Adrenal gland (tissue), 12 donors: ENCODE results near the gene ADGRF1. TPM values are rescaled to one million over a fixed set of nuclear protein-coding genes. Genes with fewer than 3 reads are reported as not detected.

Experiments used
- DNase-seq, 7 donors: peaks; one replicate each; pipeline ENCODE4 v3.0.0-alpha.2; 2019 to 2020
- H3K27ac ChIP-seq, 5 donors: fragments of 200-600 bp; sonication (generic) in 4 of 5; 1 replicate in 3 of 5; 2 replicates in 2 of 5; pipeline versions ENCODE4 v1.5.1 to v1.8.0; 2016 to 2020; ENCODE audit warnings: mild to moderate bottlenecking in 1 of 5
- H3K27me3 ChIP-seq: fragments of 200-600 bp; 2 replicates; pipeline ENCODE4 v1.8.0; 2021
- H3K36me3 ChIP-seq, 2 donors: fragments of 200-600 bp; replicated peaks in 1 of 2; 1 replicate in 1 of 2; 2 replicates in 1 of 2; pipeline versions ENCODE4 v1.5.1 to v1.8.0; 2018 to 2022
- H3K4me1 ChIP-seq, 2 donors: fragments of 200-600 bp; replicated peaks in 1 of 2; 1 replicate in 1 of 2; 2 replicates in 1 of 2; pipeline versions ENCODE4 v1.5.1 to v1.8.0; 2018 to 2021
- H3K4me3 ChIP-seq, 4 donors: fragments of 200-600 bp; sonication (generic) in 3 of 4; one replicate each; pipeline ENCODE4 v1.5.1; 2016 to 2018
- H3K9me3 ChIP-seq, 3 donors: fragments of 200-600 bp; sonication (generic) in 1 of 3; replicated peaks in 1 of 3; 1 replicate in 2 of 3; 2 replicates in 1 of 3; pipeline versions ENCODE4 v1.5.1 to v1.8.0; 2016 to 2021
- POLR2A ChIP-seq, 2 donors: fragments of 450-650 bp; IDR thresholded peaks; one replicate each; pipeline ENCODE4 v1.6.1; 2017; ENCODE audit warnings: antibody characterized with exemption in 2 of 2, mild to moderate bottlenecking in 2 of 2, moderate library complexity in 1 of 2
- WGBS, 4 donors: extraction: QIAGEN DNeasy Blood & Tissue Kit in 2 of 4; methylation state at CpG; one replicate each; pipeline versions ENCODE4 v1.1.5 to v1.1.7; 2013 to 2017; 5-methylcytosine and 5-hydroxymethylcytosine counted together
- intact Hi-C, 2 donors: fragments of 100-400 bp; cut with DNase I; formaldehyde crosslinking; loops; one replicate each; pipeline versions ENCODE4 v1.14.1 to v1.15.0; 2022 to 2023
- polyA plus RNA-seq, 3 donors: library from polyadenylated mRNA; stranded (reverse); fragments of 200-250 nt in 2 of 3; fragments of 350-450 nt in 1 of 3; fragmentation: Illumina TruSeq in 1 of 3; extraction: RNeasy Lipid Tissue Mini Kit (QIAGEN cat#74804) in 1 of 3; gene quantifications; one replicate each; pipeline ENCODE4 v1.2.3, GENCODE V29; 2013 to 2014
- total RNA-seq, 9 donors: library from RNA; depleted of rRNA in 4 of 9; stranded (reverse); fragments of >200 nt in 4 of 9; fragments of 120-200 nt in 1 of 9; fragmentation: NEBNext Ultra II Directional in 1 of 9; extraction: Animal tissue kit (Norgen Biotek cat#: 25700) in 1 of 9; gene quantifications; one replicate each; pipeline versions ENCODE4 v1.1.0 to v1.2.4, GENCODE V29; 2013 to 2023
- TF ChIP-seq, protein P1 (sequence below), 6 experiments: fragments of 450-650 bp in 4 of 6; fragments of 200-600 bp in 2 of 6; sonication (generic) in 1 of 6; IDR thresholded peaks; 1 replicate in 5 of 6; 2 replicates in 1 of 6; pipeline versions ENCODE4 v1.5.1 to v1.8.0; 2016 to 2021; ENCODE audit warnings: antibody characterized with exemption in 6 of 6, mild to moderate bottlenecking in 2 of 6, moderate library complexity in 1 of 6
- donor health status: healthy with polysubstance abuse.
- donor health status: Bipolar disorder and iron deficiency.
- donor health status: DM: yes; HTN: yes; CAD: no.
- donor health status: DM: no; HTN: no; CAD: no.
- donor health status: DM: no; HTN: no; CAD: no.
- donor health status: DM: yes; HTN: yes; CAD: no.

Gene ADGRF1
- total and polyA plus RNA-seq, 12 donors, result under 0.01 to 0.25 (median 0.22) TPM; not detected in 7

DNA sequence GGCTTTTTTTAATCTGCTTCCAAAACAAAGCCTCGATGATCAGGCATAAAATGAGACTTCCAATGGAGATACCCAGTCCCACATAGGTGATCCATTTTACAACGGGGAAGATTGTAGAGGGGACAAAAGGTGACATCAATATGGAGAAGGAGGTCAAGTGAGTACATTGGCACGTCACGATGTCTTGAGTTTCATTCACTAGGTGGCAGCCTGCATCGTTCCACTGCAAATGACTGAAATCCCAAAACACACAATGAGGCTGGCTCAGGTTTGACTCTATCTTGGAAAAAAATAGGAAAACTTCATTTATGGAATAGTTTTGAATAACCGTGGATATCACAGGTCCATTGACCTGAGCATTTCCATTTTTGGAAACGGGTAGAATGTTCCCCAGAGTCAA, 32.5 kb downstream of the ADGRF1 start:
- 64 to 79% (median 70%) methylated on average over 7 of the region's 7 CpGs for WGBS, 4 donors
- TF ChIP-seq, protein P1, sequence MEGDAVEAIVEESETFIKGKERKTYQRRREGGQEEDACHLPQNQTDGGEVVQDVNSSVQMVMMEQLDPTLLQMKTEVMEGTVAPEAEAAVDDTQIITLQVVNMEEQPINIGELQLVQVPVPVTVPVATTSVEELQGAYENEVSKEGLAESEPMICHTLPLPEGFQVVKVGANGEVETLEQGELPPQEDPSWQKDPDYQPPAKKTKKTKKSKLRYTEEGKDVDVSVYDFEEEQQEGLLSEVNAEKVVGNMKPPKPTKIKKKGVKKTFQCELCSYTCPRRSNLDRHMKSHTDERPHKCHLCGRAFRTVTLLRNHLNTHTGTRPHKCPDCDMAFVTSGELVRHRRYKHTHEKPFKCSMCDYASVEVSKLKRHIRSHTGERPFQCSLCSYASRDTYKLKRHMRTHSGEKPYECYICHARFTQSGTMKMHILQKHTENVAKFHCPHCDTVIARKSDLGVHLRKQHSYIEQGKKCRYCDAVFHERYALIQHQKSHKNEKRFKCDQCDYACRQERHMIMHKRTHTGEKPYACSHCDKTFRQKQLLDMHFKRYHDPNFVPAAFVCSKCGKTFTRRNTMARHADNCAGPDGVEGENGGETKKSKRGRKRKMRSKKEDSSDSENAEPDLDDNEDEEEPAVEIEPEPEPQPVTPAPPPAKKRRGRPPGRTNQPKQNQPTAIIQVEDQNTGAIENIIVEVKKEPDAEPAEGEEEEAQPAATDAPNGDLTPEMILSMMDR (IDR thresholded peaks at IDR 0.05), result no peak
- TF ChIP-seq POLR2A (IDR thresholded peaks at IDR 0.05), result no peak
- H3K4me3 ChIP-seq, result no peak overlapping the region
- H3K4me1 ChIP-seq, result no peaks in the 10 kb centered on the region
- H3K9me3 ChIP-seq, result no peaks in the 10 kb centered on the region
- intact Hi-C loops, result no loop called here
- no peaks in the 10 kb centered on the region for H3K36me3 ChIP-seq
- DNase-seq, result no peak
- no peaks in the 10 kb centered on the region for H3K27me3 ChIP-seq
- no peak overlapping the region for H3K27ac ChIP-seq

- Histone ChIP-seq H3K4me3 (no peak overlapping the region), H3K27me3 (no peaks in the 10 kb centered on the region), H3K36me3 (no peaks in the 10 kb centered on the region), H3K9me3 (no peaks in the 10 kb centered on the region), H3K27ac (no peak overlapping the region), H3K4me1 (no peaks in the 10 kb centered on the region)
- TF ChIP-seq, protein P1 (IDR thresholded peaks at IDR 0.05), result no peak
- DNase-seq, result no peak
- intact Hi-C loops, result no loop called here
- 83 to 93% (median 89%) methylated on average over 3 of the region's 3 CpGs for WGBS, 4 donors
Measured at GRCh38 chr6:47008397-47008763, 33.8 kb downstream of the ADGRF1 start.

DNA sequence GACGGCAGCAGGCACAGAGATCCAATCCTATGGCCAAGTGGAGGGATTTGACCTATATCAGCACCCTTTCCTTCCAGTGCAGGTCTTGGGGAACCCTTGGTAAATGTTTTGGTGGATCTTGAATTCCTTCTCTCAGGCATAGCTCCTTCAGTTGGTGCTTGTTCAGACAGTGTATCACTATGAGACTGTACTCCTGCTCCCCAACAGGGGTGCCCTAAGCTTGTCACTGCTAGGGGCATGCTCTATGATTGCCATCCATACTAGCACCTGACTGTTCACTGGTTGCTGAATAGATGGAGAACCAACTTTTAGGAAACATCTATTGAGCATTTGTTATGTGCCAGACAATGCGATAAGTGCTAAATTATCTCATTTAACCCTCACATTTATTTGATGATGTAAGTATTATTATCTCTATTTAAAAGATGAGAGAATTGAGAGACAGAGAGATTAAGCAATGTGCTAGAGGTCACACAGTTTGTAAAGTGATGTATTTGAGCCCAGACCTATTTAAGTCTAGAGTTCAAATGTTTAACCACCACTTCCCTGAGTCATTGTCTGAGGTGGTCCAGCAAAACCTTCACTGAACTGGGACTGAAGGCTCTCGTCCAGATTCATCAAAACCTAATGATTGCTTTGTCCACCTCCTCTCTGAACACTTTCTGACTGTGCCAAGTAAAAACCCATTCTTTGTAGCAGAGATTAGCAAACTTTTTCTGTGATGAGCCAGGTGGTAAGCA, 34.3 kb downstream of the ADGRF1 start:
- Histone ChIP-seq H3K4me1 (no peaks in the 10 kb centered on the region), H3K9me3 (no peaks in the 10 kb centered on the region), H3K36me3 (no peaks in the 10 kb centered on the region), H3K27ac (no peak overlapping the region), H3K27me3 (no peaks in the 10 kb centered on the region), H3K4me3 (no peak overlapping the region)
- 72 to 88% (median 81%) methylated on average over 3 of the region's 3 CpGs for WGBS, 4 donors
- no peak for TF ChIP-seq POLR2A (IDR thresholded peaks at IDR 0.05)
- TF ChIP-seq, protein P1 (IDR thresholded peaks at IDR 0.05), result no peak
- intact Hi-C loops, result no loop called here
- DNase-seq, result no peak

DNA sequence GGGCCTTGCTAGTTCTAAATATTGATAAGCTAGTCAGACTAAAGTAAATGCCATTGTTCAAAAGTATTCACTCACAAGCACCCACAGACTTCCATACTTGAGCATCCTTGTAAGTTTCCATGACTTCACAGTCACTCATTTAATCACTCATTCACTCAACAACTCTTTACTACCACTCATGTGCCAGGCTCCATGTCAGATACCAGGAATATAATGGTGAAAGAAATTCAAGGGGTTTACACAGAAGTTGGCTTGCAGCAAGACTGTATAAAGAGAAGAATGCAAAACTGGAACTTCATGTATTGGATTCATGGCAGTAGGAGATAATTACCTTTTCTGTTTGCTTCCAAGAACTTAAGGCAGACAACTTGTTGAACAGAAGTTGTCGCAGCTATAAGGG, 36.6 kb downstream of the ADGRF1 start:
- DNase-seq, result no peak
- intact Hi-C loops, result no loop called here
- H3K4me3 ChIP-seq, result no peak overlapping the region
- H3K36me3 ChIP-seq, result no peaks in the 10 kb centered on the region
- no peaks in the 10 kb centered on the region for H3K4me1 ChIP-seq
- no peaks in the 10 kb centered on the region for H3K27me3 ChIP-seq
- H3K27ac ChIP-seq, result no peak overlapping the region
- no peaks in the 10 kb centered on the region for H3K9me3 ChIP-seq
- WGBS, 4 donors, result 93 to 99% (median 96%) methylated on average over 1 of the region's 1 CpG
- no peak for TF ChIP-seq POLR2A (IDR thresholded peaks at IDR 0.05)
- TF ChIP-seq, protein P1 (IDR thresholded peaks at IDR 0.05), result no peak
